GM10248 (cell line): ENCODE results near the gene RNASEH1.
"Not testable (repeated sequence)": the region's sequence is repeated elsewhere in the genome, so short reads cannot be mapped to it uniquely, and the experiment has no call there.

Experiments
- CTCF ChIA-PET: fragments of 300-600 bp; sonication (Branson Sonifier 250); formaldehyde crosslinking; extraction: SDS; loops from one replicate; lab custom pipeline; 2021; ENCODE audit warnings: antibody characterized with exemption; lab: Yijun Ruan, JAX
- POLR2A ChIA-PET: fragments of 350-650 bp; sonication (Branson Sonifier 250); formaldehyde crosslinking; extraction: SDS; loops from one replicate; lab custom pipeline; 2020; ENCODE audit warnings: antibody characterized with exemption; lab: Yijun Ruan, JAX
- DNase-seq: peaks from one replicate; pipeline ENCODE4 v3.0.0; 2012; ENCODE audit errors: extremely low spot score
- TF ChIP-seq, protein P1 (sequence below): IDR thresholded peaks from 2 replicates; pipeline ENCODE4 v1.5.1; 2012; ENCODE audit warnings: mild to moderate bottlenecking, low read depth; ENCODE audit errors: extremely low read depth, missing control alignments, control extremely low read depth

RNASEH1 gene

DNA sequence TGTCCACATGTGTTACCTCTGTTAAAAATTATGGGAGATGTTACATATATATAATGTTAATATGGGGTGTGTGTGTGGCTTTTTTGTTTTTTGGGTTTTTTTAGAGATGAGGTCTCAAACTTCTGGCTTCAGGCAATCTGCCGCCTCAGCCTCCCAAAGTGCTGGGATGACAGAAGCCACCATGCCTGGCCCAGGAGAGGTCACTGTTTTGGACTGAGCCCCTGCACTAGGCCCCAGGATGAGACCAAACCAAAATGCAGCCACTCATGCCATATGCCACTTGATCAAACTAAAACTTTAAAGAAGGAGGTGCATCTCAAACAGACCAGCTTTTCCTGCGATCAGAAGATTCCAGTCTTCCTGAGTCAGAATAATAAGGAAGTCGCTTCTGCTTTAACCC, 41.3 kb downstream of the RNASEH1 start:
- CTCF ChIA-PET: interaction anchor here (1.0 to 1.2 kb wide), 2 partner anchors 11 to 135 kb away, joined by 3 to 4 read pairs; no protein-coding TSS in a partner anchor
- POLR2A ChIA-PET: interaction anchor here (0.7 to 1.1 kb wide), 2 partner anchors 16 to 41 kb away, joined by 3 read pairs; partner anchors contain the start of gene RNASEH1
- TF ChIP-seq, protein P1, sequence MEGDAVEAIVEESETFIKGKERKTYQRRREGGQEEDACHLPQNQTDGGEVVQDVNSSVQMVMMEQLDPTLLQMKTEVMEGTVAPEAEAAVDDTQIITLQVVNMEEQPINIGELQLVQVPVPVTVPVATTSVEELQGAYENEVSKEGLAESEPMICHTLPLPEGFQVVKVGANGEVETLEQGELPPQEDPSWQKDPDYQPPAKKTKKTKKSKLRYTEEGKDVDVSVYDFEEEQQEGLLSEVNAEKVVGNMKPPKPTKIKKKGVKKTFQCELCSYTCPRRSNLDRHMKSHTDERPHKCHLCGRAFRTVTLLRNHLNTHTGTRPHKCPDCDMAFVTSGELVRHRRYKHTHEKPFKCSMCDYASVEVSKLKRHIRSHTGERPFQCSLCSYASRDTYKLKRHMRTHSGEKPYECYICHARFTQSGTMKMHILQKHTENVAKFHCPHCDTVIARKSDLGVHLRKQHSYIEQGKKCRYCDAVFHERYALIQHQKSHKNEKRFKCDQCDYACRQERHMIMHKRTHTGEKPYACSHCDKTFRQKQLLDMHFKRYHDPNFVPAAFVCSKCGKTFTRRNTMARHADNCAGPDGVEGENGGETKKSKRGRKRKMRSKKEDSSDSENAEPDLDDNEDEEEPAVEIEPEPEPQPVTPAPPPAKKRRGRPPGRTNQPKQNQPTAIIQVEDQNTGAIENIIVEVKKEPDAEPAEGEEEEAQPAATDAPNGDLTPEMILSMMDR: no peak
- no peak for DNase-seq

DNA sequence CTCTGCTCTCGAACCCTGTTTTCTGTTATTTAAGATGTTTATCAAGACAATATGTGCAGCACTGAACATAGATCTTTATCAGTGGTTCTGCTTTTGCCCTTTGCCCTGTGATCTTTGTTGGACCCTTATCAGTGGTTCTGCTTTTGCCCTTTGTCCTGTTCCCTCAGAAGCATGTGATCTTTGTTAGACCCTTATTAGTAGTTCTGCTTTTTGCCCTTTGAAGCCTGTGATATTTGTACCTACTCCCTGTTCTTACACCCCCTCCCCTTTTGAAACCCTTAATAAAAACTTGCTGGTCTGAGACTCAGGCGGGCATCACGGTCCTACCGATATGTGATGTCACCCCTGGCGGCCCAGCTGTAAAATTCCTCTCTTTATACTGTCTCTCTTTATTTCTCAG, 42.7 kb downstream of the RNASEH1 start:
- CTCF ChIA-PET: interaction anchor here (1.6 kb wide), 1 partner anchor 11 kb away, joined by 3 read pairs; no protein-coding TSS in a partner anchor
- POLR2A ChIA-PET, DNase-seq: not testable (repeated sequence)

DNA sequence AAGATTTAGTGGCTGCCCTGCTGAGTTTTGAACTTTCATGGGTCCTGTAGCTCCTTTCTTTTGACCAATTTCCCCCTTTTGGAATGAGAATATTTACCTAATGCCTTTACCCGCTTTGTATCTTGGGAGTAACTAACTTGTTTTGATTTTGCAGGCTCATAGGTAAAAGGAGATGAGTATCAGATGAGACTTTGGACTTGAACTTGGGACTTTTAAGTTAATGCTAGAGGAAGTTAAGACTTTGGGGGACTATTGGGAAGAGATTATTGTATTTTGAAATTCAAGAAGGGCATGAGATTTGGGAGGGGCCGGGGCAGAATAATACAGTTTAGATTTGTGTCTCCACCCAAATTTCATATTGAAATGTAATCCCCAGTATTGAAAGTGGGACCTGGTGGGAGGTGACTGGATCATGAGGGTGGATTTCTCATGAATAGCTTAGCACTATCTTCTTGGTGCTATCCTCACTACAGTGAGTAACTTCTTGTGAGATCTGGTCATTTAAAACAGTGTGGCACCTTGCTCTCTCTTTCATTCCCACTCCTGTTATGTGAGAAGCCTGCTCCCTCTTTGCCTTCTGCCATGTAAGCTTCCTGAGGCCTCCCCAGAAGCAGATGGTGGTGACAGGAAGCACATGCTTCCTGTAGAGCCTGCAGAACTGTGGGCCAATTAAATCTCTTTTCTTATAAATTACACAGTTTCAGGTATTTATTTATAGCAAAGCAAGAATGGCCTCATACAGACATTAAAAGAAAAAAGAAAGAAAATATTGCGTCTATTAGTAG, 44.9 kb downstream of the RNASEH1 start:
- no peak for DNase-seq
- ChIA-PET CTCF (interaction anchor here (1.0 to 1.2 kb wide), 2 partner anchors 9 to 19 kb away, joined by 3 read pairs; no protein-coding TSS in a partner anchor), POLR2A (no interaction called here)
- TF ChIP-seq, protein P1: no peak

DNA sequence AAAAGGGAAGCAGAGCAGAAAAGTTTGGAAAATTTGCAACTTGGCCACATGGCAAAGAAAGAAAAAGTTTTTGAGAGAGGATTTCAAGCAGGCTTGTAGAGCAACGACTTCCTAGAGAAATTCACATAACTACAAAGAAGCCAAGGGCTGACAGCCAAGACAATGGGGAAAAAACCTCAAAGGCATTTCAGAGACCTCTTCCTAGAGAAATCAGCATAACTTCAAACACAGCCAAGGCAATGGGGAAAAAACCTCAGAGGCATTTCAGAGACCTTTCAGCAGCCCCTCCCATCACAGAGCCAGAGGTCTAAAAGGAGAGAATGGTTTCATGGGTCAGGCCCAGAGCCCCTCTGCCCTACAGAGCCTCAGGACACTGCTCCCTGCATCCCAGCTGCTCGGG, 46.0 kb downstream of the RNASEH1 start:
- CTCF ChIA-PET: no interaction called here

DNA sequence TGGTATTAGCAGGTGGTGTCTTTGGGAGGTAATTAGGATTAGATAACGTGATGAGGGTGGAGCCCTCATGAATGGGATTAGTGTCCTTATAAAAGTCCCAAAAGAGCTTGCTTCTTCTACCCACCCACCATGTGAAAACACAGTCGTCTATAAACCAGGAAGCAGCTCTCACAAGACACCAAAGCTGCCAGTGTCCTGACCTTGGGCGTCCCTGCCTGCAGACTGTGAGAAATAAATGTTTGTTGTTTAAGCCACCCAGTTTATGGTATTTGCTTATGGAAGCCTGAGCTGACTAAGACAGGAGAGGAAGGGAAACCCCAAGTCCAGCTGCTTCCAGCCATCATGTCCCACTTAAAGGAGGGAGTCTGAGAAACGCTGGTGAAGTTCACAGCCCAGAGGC, 52.4 kb downstream of the RNASEH1 start:
- CTCF ChIA-PET: interaction anchor here (0.8 to 1.8 kb wide), 5 partner anchors 9 to 104 kb away, joined by 3 to 5 read pairs (median 4); no protein-coding TSS in a partner anchor
- DNase-seq: no peak
- TF ChIP-seq, protein P1: no peak
- POLR2A ChIA-PET: no interaction called here

More for the DNA sequence above, 46.0 kb downstream of the RNASEH1 start:
- POLR2A ChIA-PET: no interaction called here
- TF ChIP-seq, protein P1: no peak
- no peak for DNase-seq

DNA sequence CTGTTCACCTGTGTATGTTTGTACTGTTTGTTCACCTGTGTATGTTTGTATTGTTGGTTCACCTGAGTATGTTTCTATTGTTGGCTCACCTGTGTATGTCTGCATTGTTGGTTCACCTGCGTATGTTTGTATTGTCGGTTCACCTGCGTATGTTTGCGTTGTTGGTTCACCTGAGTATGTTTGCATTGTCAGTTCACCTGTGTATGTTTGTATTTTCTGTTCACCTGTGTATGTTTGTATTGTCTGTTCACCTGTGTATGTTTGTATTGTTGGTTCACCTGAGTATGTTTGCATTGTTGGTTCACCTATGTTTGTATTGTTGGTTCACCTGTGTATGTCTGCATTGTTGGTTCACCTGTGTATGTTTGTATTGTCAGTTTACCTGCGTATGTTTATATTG, 53.4 kb downstream of the RNASEH1 start:
- no peak for DNase-seq
- ChIA-PET CTCF (interaction anchor here (1.1 to 1.5 kb wide), 2 partner anchors 9 to 12 kb away, joined by 3 read pairs; no protein-coding TSS in a partner anchor), POLR2A (no interaction called here)
- TF ChIP-seq, protein P1: no peak

DNA sequence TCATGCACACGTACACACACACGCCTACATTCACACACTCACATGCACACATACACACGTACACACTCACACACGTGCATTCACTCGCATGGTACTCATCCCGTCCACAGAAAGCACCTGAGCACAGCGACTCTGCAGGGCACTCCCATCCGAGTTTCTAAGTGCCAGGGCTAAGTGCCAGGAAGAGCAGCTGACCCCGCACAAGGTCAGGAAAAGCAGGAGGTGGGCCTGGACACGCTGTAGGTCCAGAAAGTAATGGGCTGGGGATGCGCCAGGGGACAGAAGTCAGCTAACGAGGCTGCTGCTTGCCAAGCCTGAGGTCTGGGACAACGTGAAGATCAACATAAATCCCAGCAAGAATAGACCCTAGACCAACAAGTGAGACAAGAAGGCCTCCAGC, 54.6 kb downstream of the RNASEH1 start:
- DNase-seq: no peak
- POLR2A ChIA-PET: no interaction called here
- CTCF ChIA-PET: interaction anchor here (1.1 kb wide), 1 partner anchor 10 kb away, joined by 3 read pairs; no protein-coding TSS in a partner anchor
- TF ChIP-seq, protein P1: no peak
